ENCODE measurements around the gene XRCC4.
"Not testable (repeated sequence)": the region's sequence is repeated elsewhere in the genome, so short reads cannot be mapped to it uniquely, and the experiment has no call there.

Gene XRCC4

GRCh38 chr5:83145241-83145640, 67.9 kb downstream of the XRCC4 start:
- no peak for DNase-seq
- H3K27me3 ChIP-seq (replicated peaks; ENCODE audit: control insufficient read depth, insufficient read depth, low read length, poor library complexity, severe bottlenecking), result no peaks in the 10 kb centered on the region
- no peak overlapping the region for H3K27ac ChIP-seq (ENCODE audit: insufficient read depth, low read length, poor library complexity, severe bottlenecking)
- no peaks in the 10 kb centered on the region for H3K36me3 ChIP-seq (ENCODE audit: control insufficient read depth, insufficient read depth, low read length)
- no peak overlapping the region for H3K4me3 ChIP-seq (ENCODE audit: insufficient read depth, low read depth, low read length, poor library complexity, severe bottlenecking)
- H3K4me1 ChIP-seq (ENCODE audit: control insufficient read depth, insufficient read depth, low read length, poor library complexity, severe bottlenecking), result no peaks in the 10 kb centered on the region
- no peaks in the 10 kb centered on the region for H3K9me3 ChIP-seq (ENCODE audit: control insufficient read depth, low read length)

GRCh38 chr5:83145882-83146331, 68.6 kb downstream of the XRCC4 start:
- Histone ChIP-seq H3K4me1 (ENCODE audit: control insufficient read depth, insufficient read depth, low read length, poor library complexity, severe bottlenecking) (no peaks in the 10 kb centered on the region), H3K36me3 (ENCODE audit: control insufficient read depth, insufficient read depth, low read length) (no peaks in the 10 kb centered on the region), H3K27ac (ENCODE audit: insufficient read depth, low read length, poor library complexity, severe bottlenecking) (no peak overlapping the region), H3K4me3 (ENCODE audit: insufficient read depth, low read depth, low read length, poor library complexity, severe bottlenecking) (no peak overlapping the region), H3K9me3 (ENCODE audit: control insufficient read depth, low read length) (no peaks in the 10 kb centered on the region), H3K27me3 (replicated peaks; ENCODE audit: control insufficient read depth, insufficient read depth, low read length, poor library complexity, severe bottlenecking) (no peaks in the 10 kb centered on the region)
- DNase-seq, result no peak

GRCh38 chr5:83146441-83146840, 69.1 kb downstream of the XRCC4 start:
- Histone ChIP-seq H3K9me3 (ENCODE audit: control insufficient read depth, low read length) (no peaks in the 10 kb centered on the region), H3K4me3 (ENCODE audit: insufficient read depth, low read depth, low read length, poor library complexity, severe bottlenecking) (no peak overlapping the region), H3K36me3 (ENCODE audit: control insufficient read depth, insufficient read depth, low read length) (no peaks in the 10 kb centered on the region), H3K4me1 (ENCODE audit: control insufficient read depth, insufficient read depth, low read length, poor library complexity, severe bottlenecking) (no peaks in the 10 kb centered on the region), H3K27ac (ENCODE audit: insufficient read depth, low read length, poor library complexity, severe bottlenecking) (no peak overlapping the region), H3K27me3 (replicated peaks; ENCODE audit: control insufficient read depth, insufficient read depth, low read length, poor library complexity, severe bottlenecking) (no peaks in the 10 kb centered on the region)
- DNase-seq, result no peak

- no peak overlapping the region for H3K27ac ChIP-seq (ENCODE audit: insufficient read depth, low read length, poor library complexity, severe bottlenecking)
- H3K27me3 ChIP-seq (replicated peaks; ENCODE audit: control insufficient read depth, insufficient read depth, low read length, poor library complexity, severe bottlenecking), result no peaks in the 10 kb centered on the region
- no peaks in the 10 kb centered on the region for H3K9me3 ChIP-seq (ENCODE audit: control insufficient read depth, low read length)
- H3K36me3 ChIP-seq (ENCODE audit: control insufficient read depth, insufficient read depth, low read length), result no peaks in the 10 kb centered on the region
- H3K4me1 ChIP-seq (ENCODE audit: control insufficient read depth, insufficient read depth, low read length, poor library complexity, severe bottlenecking), result no peaks in the 10 kb centered on the region
- H3K4me3 ChIP-seq (ENCODE audit: insufficient read depth, low read depth, low read length, poor library complexity, severe bottlenecking), result no peak overlapping the region
- no peak for DNase-seq
Observed at GRCh38 chr5:83147593-83147992, 70.2 kb downstream of the XRCC4 start.

GRCh38 chr5:83148370-83148769, 71.0 kb downstream of the XRCC4 start:
- no peaks in the 10 kb centered on the region for H3K9me3 ChIP-seq (ENCODE audit: control insufficient read depth, low read length)
- no peaks in the 10 kb centered on the region for H3K36me3 ChIP-seq (ENCODE audit: control insufficient read depth, insufficient read depth, low read length)
- H3K4me3 ChIP-seq (ENCODE audit: insufficient read depth, low read depth, low read length, poor library complexity, severe bottlenecking), result no peak overlapping the region
- H3K27me3 ChIP-seq (replicated peaks; ENCODE audit: control insufficient read depth, insufficient read depth, low read length, poor library complexity, severe bottlenecking), result no peaks in the 10 kb centered on the region
- no peak for DNase-seq
- H3K27ac ChIP-seq (ENCODE audit: insufficient read depth, low read length, poor library complexity, severe bottlenecking), result no peak overlapping the region
- no peaks in the 10 kb centered on the region for H3K4me1 ChIP-seq (ENCODE audit: control insufficient read depth, insufficient read depth, low read length, poor library complexity, severe bottlenecking)

- no peak overlapping the region for H3K4me3 ChIP-seq (ENCODE audit: insufficient read depth, low read depth, low read length, poor library complexity, severe bottlenecking)
- no peaks in the 10 kb centered on the region for H3K36me3 ChIP-seq (ENCODE audit: control insufficient read depth, insufficient read depth, low read length)
- no peak for DNase-seq
- H3K27me3 ChIP-seq (replicated peaks; ENCODE audit: control insufficient read depth, insufficient read depth, low read length, poor library complexity, severe bottlenecking), result no peaks in the 10 kb centered on the region
- no peak overlapping the region for H3K27ac ChIP-seq (ENCODE audit: insufficient read depth, low read length, poor library complexity, severe bottlenecking)
- no peaks in the 10 kb centered on the region for H3K9me3 ChIP-seq (ENCODE audit: control insufficient read depth, low read length)
- no peaks in the 10 kb centered on the region for H3K4me1 ChIP-seq (ENCODE audit: control insufficient read depth, insufficient read depth, low read length, poor library complexity, severe bottlenecking)
Observed at GRCh38 chr5:83149671-83150070, 72.3 kb downstream of the XRCC4 start.

GRCh38 chr5:83151821-83152220, 74.5 kb downstream of the XRCC4 start:
- Histone ChIP-seq H3K4me1 (ENCODE audit: control insufficient read depth, insufficient read depth, low read length, poor library complexity, severe bottlenecking) (no peaks in the 10 kb centered on the region), H3K27me3 (replicated peaks; ENCODE audit: control insufficient read depth, insufficient read depth, low read length, poor library complexity, severe bottlenecking) (no peaks in the 10 kb centered on the region), H3K4me3 (ENCODE audit: insufficient read depth, low read depth, low read length, poor library complexity, severe bottlenecking) (no peak overlapping the region), H3K36me3 (ENCODE audit: control insufficient read depth, insufficient read depth, low read length) (no peaks in the 10 kb centered on the region), H3K27ac (ENCODE audit: insufficient read depth, low read length, poor library complexity, severe bottlenecking) (no peak overlapping the region), H3K9me3 (ENCODE audit: control insufficient read depth, low read length) (no peaks in the 10 kb centered on the region)
- DNase-seq, result no peak

- H3K27ac ChIP-seq (ENCODE audit: insufficient read depth, low read length, poor library complexity, severe bottlenecking); H3K27me3 ChIP-seq (replicated peaks; ENCODE audit: control insufficient read depth, insufficient read depth, low read length, poor library complexity, severe bottlenecking); H3K4me3 ChIP-seq (ENCODE audit: insufficient read depth, low read depth, low read length, poor library complexity, severe bottlenecking); H3K9me3 ChIP-seq (ENCODE audit: control insufficient read depth, low read length); H3K4me1 ChIP-seq (ENCODE audit: control insufficient read depth, insufficient read depth, low read length, poor library complexity, severe bottlenecking); H3K36me3 ChIP-seq (ENCODE audit: control insufficient read depth, insufficient read depth, low read length); DNase-seq: not testable (repeated sequence)
Observed at GRCh38 chr5:83152996-83153395, 75.6 kb downstream of the XRCC4 start.

- Histone ChIP-seq H3K4me1 (ENCODE audit: control insufficient read depth, insufficient read depth, low read length, poor library complexity, severe bottlenecking) (no peaks in the 10 kb centered on the region), H3K4me3 (ENCODE audit: insufficient read depth, low read depth, low read length, poor library complexity, severe bottlenecking) (no peak overlapping the region), H3K9me3 (ENCODE audit: control insufficient read depth, low read length) (no peaks in the 10 kb centered on the region), H3K27me3 (replicated peaks; ENCODE audit: control insufficient read depth, insufficient read depth, low read length, poor library complexity, severe bottlenecking) (no peaks in the 10 kb centered on the region), H3K36me3 (ENCODE audit: control insufficient read depth, insufficient read depth, low read length) (no peaks in the 10 kb centered on the region), H3K27ac (ENCODE audit: insufficient read depth, low read length, poor library complexity, severe bottlenecking) (no peak overlapping the region)
- DNase-seq, result no peak
Observed at GRCh38 chr5:83156001-83156400, 78.7 kb downstream of the XRCC4 start.

GRCh38 chr5:83157163-83157562, 79.8 kb downstream of the XRCC4 start:
- no peaks in the 10 kb centered on the region for H3K9me3 ChIP-seq (ENCODE audit: control insufficient read depth, low read length)
- H3K4me3 ChIP-seq (ENCODE audit: insufficient read depth, low read depth, low read length, poor library complexity, severe bottlenecking), result no peak overlapping the region
- H3K4me1 ChIP-seq (ENCODE audit: control insufficient read depth, insufficient read depth, low read length, poor library complexity, severe bottlenecking), result no peaks in the 10 kb centered on the region
- H3K36me3 ChIP-seq (ENCODE audit: control insufficient read depth, insufficient read depth, low read length), result no peaks in the 10 kb centered on the region
- H3K27me3 ChIP-seq (replicated peaks; ENCODE audit: control insufficient read depth, insufficient read depth, low read length, poor library complexity, severe bottlenecking), result no peaks in the 10 kb centered on the region
- H3K27ac ChIP-seq (ENCODE audit: insufficient read depth, low read length, poor library complexity, severe bottlenecking), result no peak overlapping the region
- DNase-seq, result no peak

- H3K4me1 ChIP-seq (ENCODE audit: control insufficient read depth, insufficient read depth, low read length, poor library complexity, severe bottlenecking), result no peaks in the 10 kb centered on the region
- no peaks in the 10 kb centered on the region for H3K36me3 ChIP-seq (ENCODE audit: control insufficient read depth, insufficient read depth, low read length)
- H3K4me3 ChIP-seq (ENCODE audit: insufficient read depth, low read depth, low read length, poor library complexity, severe bottlenecking), result no peak overlapping the region
- H3K27ac ChIP-seq (ENCODE audit: insufficient read depth, low read length, poor library complexity, severe bottlenecking), result no peak overlapping the region
- H3K27me3 ChIP-seq (replicated peaks; ENCODE audit: control insufficient read depth, insufficient read depth, low read length, poor library complexity, severe bottlenecking), result no peaks in the 10 kb centered on the region
- H3K9me3 ChIP-seq (ENCODE audit: control insufficient read depth, low read length), result no peaks in the 10 kb centered on the region
- no peak for DNase-seq
Observed at GRCh38 chr5:83162601-83163000, 85.3 kb downstream of the XRCC4 start.

Data from effector memory CD4-positive, alpha-beta T cell (primary cell).